H1 (cell line): ENCODE data around the gene SURF2. TPM values are rescaled to one million over a fixed set of nuclear protein-coding genes. Genes with fewer than 3 reads are reported as not detected.

ENCODE experiments used
- CTCF ChIA-PET: fragments of 300-600 bp; sonication (Branson Sonifier 250); formaldehyde crosslinking; loops from one replicate; lab custom pipeline; 2021; ENCODE audit not compliant: partially characterized antibody; lab: Charles Lee
- POLR2A ChIA-PET: fragments of 300-600 bp; sonication (Branson Sonifier 250); formaldehyde crosslinking; loops from one replicate; lab custom pipeline; 2021; ENCODE audit warnings: inconsistent platforms; ENCODE audit not compliant: partially characterized antibody; lab: Charles Lee
- DNase-seq, 2 experiments: peaks; one replicate each; pipeline versions ENCODE4 v3.0.0 to v3.0.0-alpha.2; 2010 to 2022; ENCODE audit warnings: low spot score in 2 of 2, low read depth in 1 of 2, mixed read lengths in 1 of 2
- FAIRE-seq: peaks from 2 replicates; lab custom pipeline; 2011; peaks lifted over from hg19 to GRCh38; lab: Jason Lieb, UNC
- H2AFZ ChIP-seq: 2 replicates; pipeline ENCODE4 v1.8.1; 2012; ENCODE audit warnings: low read length, inconsistent platforms
- H2AK5ac ChIP-seq: 2 replicates; pipeline ENCODE4 v1.6.1; 2013; ENCODE audit warnings: low read depth, low read length
- H2BK120ac ChIP-seq: replicated peaks from 2 replicates; pipeline ENCODE3; 2013; ENCODE audit warnings: low read depth, low read length, inconsistent platforms
- H2BK12ac ChIP-seq: 2 replicates; pipeline ENCODE4 v1.6.1; 2013; ENCODE audit warnings: low read depth, low read length
- H2BK15ac ChIP-seq: 2 replicates; pipeline ENCODE4 v1.6.1; 2013; ENCODE audit warnings: low read length
- H2BK20ac ChIP-seq: 2 replicates; pipeline ENCODE4 v1.6.1; 2013; ENCODE audit warnings: low read length
- H2BK5ac ChIP-seq: 2 replicates; pipeline ENCODE4 v1.6.1; 2013; ENCODE audit warnings: low read depth, low read length
- H3K14ac ChIP-seq: 2 replicates; pipeline ENCODE4 v1.6.1; 2013; ENCODE audit warnings: inconsistent platforms; ENCODE audit not compliant: insufficient read length
- H3K18ac ChIP-seq: 2 replicates; pipeline ENCODE4 v1.6.1; 2013; ENCODE audit warnings: low read length; ENCODE audit errors: extremely low read depth
- H3K23ac ChIP-seq: 2 replicates; pipeline ENCODE4 v1.6.1; 2013; ENCODE audit warnings: inconsistent platforms; ENCODE audit not compliant: insufficient read length
- H3K23me2 ChIP-seq: 2 replicates; pipeline ENCODE4 v1.6.1; 2013; ENCODE audit warnings: low read depth, low read length
- H3K27ac ChIP-seq: 2 replicates; pipeline ENCODE4 v1.6.1; 2011; ENCODE audit warnings: low read depth, low read length, inconsistent platforms
- H3K27me3 ChIP-seq, 4 experiments: replicated peaks in 1 of 4; 1 replicate in 1 of 4; 2 replicates in 3 of 4; pipeline versions ENCODE4 v1.6.1 to v1.8.1; 2011 to 2013; ENCODE audit warnings: low read length in 3 of 4, mild to moderate bottlenecking in 3 of 4, inconsistent platforms in 2 of 4, mixed read lengths in 2 of 4, moderate library complexity in 1 of 4; ENCODE audit not compliant: control insufficient read depth in 3 of 4, insufficient read depth in 3 of 4; ENCODE audit errors: extremely low read depth in 1 of 4
- H3K36me3 ChIP-seq, 4 experiments: 2 replicates each; pipeline versions ENCODE4 v1.6.1 to v1.8.1; 2011 to 2013; ENCODE audit warnings: mild to moderate bottlenecking in 4 of 4, low read length in 3 of 4, moderate library complexity in 2 of 4, control low read depth in 1 of 4, inconsistent platforms in 1 of 4; ENCODE audit not compliant: insufficient read depth in 4 of 4, control insufficient read depth in 2 of 4
- H3K4ac ChIP-seq: replicated peaks from 2 replicates; pipeline ENCODE3; 2013; ENCODE audit warnings: low read length, low read depth, mixed read lengths, inconsistent platforms; ENCODE audit not compliant: insufficient read length
- H3K4me1 ChIP-seq, 4 experiments: replicated peaks in 1 of 4; 1 replicate in 1 of 4; 2 replicates in 3 of 4; pipeline versions ENCODE4 v1.6.1 to v1.8.1; 2011 to 2013; ENCODE audit warnings: low read length in 3 of 4, inconsistent platforms in 2 of 4, mixed read lengths in 1 of 4; ENCODE audit not compliant: insufficient read depth in 4 of 4, control insufficient read depth in 3 of 4
- H3K4me2 ChIP-seq, 2 experiments: 2 replicates each; pipeline versions ENCODE4 v1.6.1 to v1.8.1; 2011 to 2013; ENCODE audit warnings: low read depth in 2 of 2, low read length in 2 of 2, control low read depth in 1 of 2, inconsistent platforms in 1 of 2, mild to moderate bottlenecking in 1 of 2; ENCODE audit not compliant: insufficient read depth in 1 of 2
- H3K4me3 ChIP-seq, 4 experiments: fragments of 200-600, 300-600 bp in 1 of 4; sonication (generic), shearing (Covaris generic), sonication (Bioruptor Twin) in 1 of 4; 2 replicates each; pipeline versions ENCODE4 v1.5.1 to v1.8.1; 2011 to 2016; ENCODE audit warnings: low read length in 4 of 4, low read depth in 3 of 4, control low read depth in 2 of 4, inconsistent platforms in 2 of 4, mild to moderate bottlenecking in 2 of 4, mixed read lengths in 1 of 4, moderate library complexity in 1 of 4; ENCODE audit not compliant: insufficient read depth in 2 of 4; ENCODE audit errors: extremely low read depth in 1 of 4
- H3K56ac ChIP-seq: replicated peaks from 2 replicates; pipeline ENCODE3; 2013; ENCODE audit warnings: low read depth, mild to moderate bottlenecking, mixed read lengths, low read length, inconsistent platforms; ENCODE audit not compliant: insufficient read length
- H3K79me1 ChIP-seq: 2 replicates; pipeline ENCODE4 v1.6.1; 2013; ENCODE audit warnings: low read depth, low read length, control low read depth
- H3K79me2 ChIP-seq, 2 experiments: 2 replicates each; pipeline versions ENCODE4 v1.6.1 to v1.8.1; 2012 to 2013; ENCODE audit warnings: low read length in 2 of 2, mild to moderate bottlenecking in 2 of 2, inconsistent platforms in 1 of 2; ENCODE audit not compliant: insufficient read depth in 2 of 2, control insufficient read depth in 1 of 2
- H3K9ac ChIP-seq, 4 experiments: replicated peaks in 1 of 4; 1 replicate in 1 of 4; 2 replicates in 3 of 4; pipeline versions ENCODE4 v1.6.1 to v1.8.1; 2011 to 2013; ENCODE audit warnings: low read depth in 3 of 4, low read length in 3 of 4, control low read depth in 2 of 4, mild to moderate bottlenecking in 2 of 4, moderate library complexity in 2 of 4, inconsistent platforms in 1 of 4; ENCODE audit errors: extremely low read depth in 1 of 4
- H3K9me3 ChIP-seq, 2 experiments: 2 replicates each; pipeline versions ENCODE4 v1.6.1 to v1.8.1; 2012 to 2013; ENCODE audit warnings: mild to moderate bottlenecking in 2 of 2, moderate library complexity in 2 of 2, control low read depth in 1 of 2, inconsistent platforms in 1 of 2, low read depth in 1 of 2, low read length in 1 of 2, mixed read lengths in 1 of 2; ENCODE audit not compliant: insufficient read depth in 2 of 2
- H4K20me1 ChIP-seq, 2 experiments: replicated peaks in 1 of 2; 2 replicates each; pipeline versions ENCODE3 to v1.8.1; 2011 to 2013; ENCODE audit warnings: inconsistent platforms in 2 of 2, low read length in 2 of 2, mild to moderate bottlenecking in 1 of 2; ENCODE audit not compliant: insufficient read depth in 2 of 2, control insufficient read depth in 1 of 2
- H4K5ac ChIP-seq: 2 replicates; pipeline ENCODE4 v1.6.1; 2013; ENCODE audit warnings: low read length, low read depth, mixed read lengths, inconsistent platforms; ENCODE audit not compliant: insufficient read length
- H4K8ac ChIP-seq: 2 replicates; pipeline ENCODE4 v1.8.0; 2013; ENCODE audit warnings: mild to moderate bottlenecking, moderate library complexity, low read length, inconsistent platforms; ENCODE audit not compliant: insufficient read depth; ENCODE audit errors: extremely low read depth
- H4K91ac ChIP-seq: replicated peaks from 2 replicates; pipeline ENCODE3; 2013; ENCODE audit warnings: low read length, mixed read lengths, inconsistent platforms; ENCODE audit not compliant: insufficient read length
- CBX8 ChIP-seq: fragments of 300-800, 300-1000 bp; sonication (generic); IDR thresholded peaks from 2 replicates; pipeline ENCODE4 v1.7.1; 2016; ENCODE audit warnings: low read depth, low read length, borderline replicate concordance
- CEBPB ChIP-seq: IDR thresholded peaks from 2 replicates; pipeline ENCODE4 v1.6.1; 2012; ENCODE audit warnings: low read depth, low read length
- CHD1 ChIP-seq: IDR thresholded peaks from 2 replicates; pipeline ENCODE4 v1.6.1; 2012; ENCODE audit warnings: low read depth, low read length, improper control_type of control experiment
- CHD2 ChIP-seq: IDR thresholded peaks from 2 replicates; pipeline ENCODE4 v1.6.1; 2012; ENCODE audit warnings: low read length, improper control_type of control experiment
- NRF1 ChIP-seq: IDR thresholded peaks from 2 replicates; pipeline ENCODE4 v1.6.1; 2011; ENCODE audit warnings: mild to moderate bottlenecking, low read depth, low read length, improper control_type of control experiment
- PHF8 ChIP-seq: fragments of 200-600 bp; sonication (generic); conservative IDR thresholded peaks from 2 replicates; pipeline ENCODE4 v1.7.1; 2012; ENCODE audit warnings: low read depth, mild to moderate bottlenecking, inconsistent platforms, low read length, moderate library complexity
- POU5F1 ChIP-seq: IDR thresholded peaks from 2 replicates; pipeline ENCODE4 v1.6.1; 2011; ENCODE audit warnings: low read depth, mild to moderate bottlenecking, low read length, moderate library complexity
- SIRT6 ChIP-seq: IDR thresholded peaks from one replicate; pipeline ENCODE4 v1.7.1; 2012; ENCODE audit warnings: low read length, inconsistent platforms
- SP4 ChIP-seq: IDR thresholded peaks from 2 replicates; pipeline ENCODE4 v1.6.1; 2012; ENCODE audit warnings: low read length, inconsistent platforms
- TAF1 ChIP-seq: IDR thresholded peaks from 2 replicates; pipeline ENCODE4 v1.6.1; 2011; ENCODE audit warnings: mild to moderate bottlenecking, low read depth, low read length
- ZNF274 ChIP-seq: IDR thresholded peaks from 2 replicates; pipeline ENCODE4 v1.7.0; 2012; ENCODE audit warnings: low read length, borderline replicate concordance; ENCODE audit errors: extremely low read depth
- WGBS, 2 experiments: shearing (Covaris generic) in 1 of 2; methylation state at CpG; one replicate each; pipeline versions ENCODE4 v1.1.6 to v1.1.7; 2013 to 2015; ENCODE audit warnings: low lambda C conversion rate in 2 of 2, mixed read lengths in 2 of 2, inconsistent platforms in 1 of 2, low coverage in 1 of 2, missing lambda C conversion rate in 1 of 2; ENCODE audit not compliant: insufficient replicate concordance in 2 of 2, insufficient coverage in 1 of 2, insufficient read length in 1 of 2; ENCODE audit errors: extremely low coverage in 1 of 2, missing lambda C conversion rate in 1 of 2; 5-methylcytosine and 5-hydroxymethylcytosine counted together
- polyA plus RNA-seq, 7 experiments: library from polyadenylated mRNA; depleted of rRNA in 3 of 7; stranded (reverse) in 5 of 7; unstranded in 2 of 7; fragments of >200 nt in 5 of 7; fragments of 200-250 nt in 2 of 7; gene quantifications; 1 replicate in 5 of 7; 2 replicates in 1 of 7; 4 replicates in 1 of 7; pipeline versions ENCODE4 v1.2.1 to v1.2.3, GENCODE V29; 2011 to 2013; ENCODE audit warnings: missing spikeins in 2 of 7, mixed read lengths in 2 of 7
- total RNA-seq: library from RNA; stranded (reverse); fragmentation: NEBNext Ultra II Directional; extraction: Animal tissue kit (Norgen Biotek cat#: 25700); gene quantifications from 2 replicates; pipeline ENCODE4 v1.2.1, GENCODE V29; 2021
- TF ChIP-seq, protein P1 (sequence below): IDR thresholded peaks from 2 replicates; pipeline ENCODE4 v1.6.1; 2011; ENCODE audit warnings: low read depth, mild to moderate bottlenecking, low read length; ENCODE audit not compliant: insufficient read depth
- TF ChIP-seq, protein P2 (sequence below): IDR thresholded peaks from 2 replicates; pipeline ENCODE4 v1.6.1; 2012; ENCODE audit warnings: low read length, inconsistent platforms

Gene SURF2
- total and polyA plus RNA-seq, 2 of the 8 experiments (the other 6 are each of a cell fraction or from before 2014, with no cell fraction given): 36.6 to 37.7 TPM

DNA sequence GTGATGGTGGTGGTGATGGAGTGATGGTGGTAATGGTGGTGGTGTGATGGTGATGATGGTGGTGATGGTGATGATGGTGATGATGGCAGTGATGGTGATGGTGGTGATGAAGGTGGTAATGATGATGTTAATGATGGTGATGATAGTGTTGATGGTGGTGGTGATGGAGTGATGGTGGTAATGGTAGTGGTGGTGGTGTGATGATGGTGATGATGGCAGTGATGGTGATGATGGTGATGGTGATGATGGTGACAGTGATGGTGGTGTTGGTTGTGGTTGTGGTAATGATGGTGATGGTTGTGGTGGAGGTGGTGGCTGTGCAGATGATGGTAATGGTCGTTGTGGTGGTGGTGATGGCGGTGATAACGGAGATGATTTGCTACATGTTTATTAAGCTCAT, 27.1 kb downstream of the SURF2 start:
- H3K4me1 ChIP-seq: no peaks in the 10 kb centered on the region; a peak in 1 of 7 replicates
- peaks cover 16% of the 10 kb centered on the region; the same call in 1 of the 2 replicates for H3K23me2 ChIP-seq
- no peak for DNase-seq
- no peak overlapping the region for H4K5ac ChIP-seq
- H3K9me3 ChIP-seq: peaks cover 0 to 11% of the 10 kb centered on the region in 2 experiments; a peak in 2 of 4 replicates
- H2AK5ac ChIP-seq: no peak overlapping the region
- WGBS, 2 experiments: 100% methylated on average over 3 of the region's 3 CpGs; no CpG with 5 or more reads in 1 of the 2 experiments
- H2BK12ac ChIP-seq: no peak overlapping the region
- H3K27ac ChIP-seq: no peak overlapping the region
- peaks cover 0 to 15% of the 10 kb centered on the region in 2 experiments for H4K20me1 ChIP-seq
- H3K79me1 ChIP-seq: no peaks in the 10 kb centered on the region
- no peak overlapping the region for H3K14ac ChIP-seq
- POLR2A ChIA-PET: no interaction called here
- H3K4me2 ChIP-seq: no peak overlapping the region
- H2BK20ac ChIP-seq: no peak overlapping the region
- peaks cover 0 to 2% (median under 1%) of the 10 kb centered on the region in 4 experiments; a peak in 3 of 7 replicates for H3K27me3 ChIP-seq
- no peak overlapping the region for H3K23ac ChIP-seq
- no peak overlapping the region for H2AFZ ChIP-seq
- CTCF ChIA-PET: interaction anchor here (0.9 to 4.7 kb wide), 3 partner anchors 13 to 103 kb away, joined by 3 to 52 read pairs (median 3); no protein-coding TSS in a partner anchor
- no peak overlapping the region for H3K9ac ChIP-seq
- no peak overlapping the region for H3K18ac ChIP-seq
- H3K4me3 ChIP-seq: no peak overlapping the region
- H2BK15ac ChIP-seq: no peak overlapping the region
- H2BK120ac ChIP-seq: no peak overlapping the region
- no peak overlapping the region for H2BK5ac ChIP-seq
- no peak for FAIRE-seq
- no peak overlapping the region for H4K91ac ChIP-seq
- H3K56ac ChIP-seq: peak overlapping the region; percentile 99
- no peak overlapping the region for H4K8ac ChIP-seq
- no peak overlapping the region for H3K4ac ChIP-seq
- no peaks in the 10 kb centered on the region for H3K79me2 ChIP-seq
- no peaks in the 10 kb centered on the region; a peak in 1 of 8 replicates for H3K36me3 ChIP-seq
- TF ChIP-seq, protein P1, sequence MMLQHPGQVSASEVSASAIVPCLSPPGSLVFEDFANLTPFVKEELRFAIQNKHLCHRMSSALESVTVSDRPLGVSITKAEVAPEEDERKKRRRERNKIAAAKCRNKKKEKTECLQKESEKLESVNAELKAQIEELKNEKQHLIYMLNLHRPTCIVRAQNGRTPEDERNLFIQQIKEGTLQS: no peak
- TF ChIP-seq CBX8 (no peak), POU5F1 (no peak), TAF1 (no peak), PHF8 (no peak), ZNF274 (no peak), CEBPB (no peak), CHD1 (no peak), SIRT6 (no peak), SP4 (no peak), NRF1 (no peak), CHD2 (no peak)
- TF ChIP-seq, protein P2, sequence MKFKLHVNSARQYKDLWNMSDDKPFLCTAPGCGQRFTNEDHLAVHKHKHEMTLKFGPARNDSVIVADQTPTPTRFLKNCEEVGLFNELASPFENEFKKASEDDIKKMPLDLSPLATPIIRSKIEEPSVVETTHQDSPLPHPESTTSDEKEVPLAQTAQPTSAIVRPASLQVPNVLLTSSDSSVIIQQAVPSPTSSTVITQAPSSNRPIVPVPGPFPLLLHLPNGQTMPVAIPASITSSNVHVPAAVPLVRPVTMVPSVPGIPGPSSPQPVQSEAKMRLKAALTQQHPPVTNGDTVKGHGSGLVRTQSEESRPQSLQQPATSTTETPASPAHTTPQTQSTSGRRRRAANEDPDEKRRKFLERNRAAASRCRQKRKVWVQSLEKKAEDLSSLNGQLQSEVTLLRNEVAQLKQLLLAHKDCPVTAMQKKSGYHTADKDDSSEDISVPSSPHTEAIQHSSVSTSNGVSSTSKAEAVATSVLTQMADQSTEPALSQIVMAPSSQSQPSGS: no peak
